Thyroid gland (tissue), 4 donors: Measurements from ENCODE around the gene OCIAD1.

ENCODE experiments used
- POLR2A ChIP-seq, 2 donors: fragments of 450-650 bp; IDR thresholded peaks; one replicate each; pipeline ENCODE4 v1.6.1; 2017; ENCODE audit warnings: antibody characterized with exemption in 2 of 2, mild to moderate bottlenecking in 2 of 2, moderate library complexity in 1 of 2
- TF ChIP-seq, protein P1 (sequence below), 6 experiments: fragments of 200-600 bp in 3 of 6; fragments of 450-650 bp in 3 of 6; sonication (generic) in 3 of 6; IDR thresholded peaks; one replicate each; pipeline ENCODE4 v1.5.1; 2016 to 2019; ENCODE audit warnings: antibody characterized with exemption in 6 of 6, mild to moderate bottlenecking in 2 of 6, inconsistent platforms in 1 of 6, moderate library complexity in 1 of 6

DNA sequence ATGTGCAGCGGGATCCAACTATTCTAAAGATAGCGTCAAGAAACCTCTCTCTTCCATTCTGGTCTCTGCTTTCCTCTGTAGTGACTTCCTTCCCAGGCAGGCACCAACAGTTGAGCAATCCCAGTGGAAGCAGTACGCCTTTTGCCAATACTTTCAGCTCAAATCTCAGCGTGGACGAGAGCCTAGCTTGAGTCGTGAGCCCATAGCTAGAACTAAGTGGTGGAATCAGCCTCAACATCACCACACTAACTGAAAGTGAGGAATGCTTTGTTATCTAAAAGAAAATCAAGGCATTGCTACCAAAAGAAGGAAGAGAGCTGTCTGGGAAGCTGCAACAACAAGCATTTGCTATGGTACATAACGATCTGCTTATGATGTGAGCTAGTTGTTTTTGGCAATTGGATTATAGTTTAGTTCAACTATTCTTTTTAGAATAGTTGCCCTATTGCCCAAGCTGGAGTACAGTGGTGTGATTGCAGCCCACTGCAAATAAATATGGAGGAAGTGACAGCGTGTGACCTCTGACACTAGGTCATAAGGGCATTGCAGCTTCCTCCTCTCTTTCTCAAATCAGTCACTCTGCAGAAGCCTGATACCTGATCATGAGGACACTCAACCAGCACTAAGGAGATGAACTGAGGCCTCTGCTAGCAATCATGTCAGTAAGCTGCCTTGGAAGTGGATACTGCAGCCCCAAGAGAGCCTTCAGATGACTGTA is 26.1 kb upstream of the OCIAD1 start:
- no peak for TF ChIP-seq POLR2A (IDR thresholded peaks at IDR 0.05)
- TF ChIP-seq, protein P1, sequence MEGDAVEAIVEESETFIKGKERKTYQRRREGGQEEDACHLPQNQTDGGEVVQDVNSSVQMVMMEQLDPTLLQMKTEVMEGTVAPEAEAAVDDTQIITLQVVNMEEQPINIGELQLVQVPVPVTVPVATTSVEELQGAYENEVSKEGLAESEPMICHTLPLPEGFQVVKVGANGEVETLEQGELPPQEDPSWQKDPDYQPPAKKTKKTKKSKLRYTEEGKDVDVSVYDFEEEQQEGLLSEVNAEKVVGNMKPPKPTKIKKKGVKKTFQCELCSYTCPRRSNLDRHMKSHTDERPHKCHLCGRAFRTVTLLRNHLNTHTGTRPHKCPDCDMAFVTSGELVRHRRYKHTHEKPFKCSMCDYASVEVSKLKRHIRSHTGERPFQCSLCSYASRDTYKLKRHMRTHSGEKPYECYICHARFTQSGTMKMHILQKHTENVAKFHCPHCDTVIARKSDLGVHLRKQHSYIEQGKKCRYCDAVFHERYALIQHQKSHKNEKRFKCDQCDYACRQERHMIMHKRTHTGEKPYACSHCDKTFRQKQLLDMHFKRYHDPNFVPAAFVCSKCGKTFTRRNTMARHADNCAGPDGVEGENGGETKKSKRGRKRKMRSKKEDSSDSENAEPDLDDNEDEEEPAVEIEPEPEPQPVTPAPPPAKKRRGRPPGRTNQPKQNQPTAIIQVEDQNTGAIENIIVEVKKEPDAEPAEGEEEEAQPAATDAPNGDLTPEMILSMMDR (IDR thresholded peaks at IDR 0.05), result no peak
